Measurements from ENCODE around the gene UBL5.

GRCh38 chr19:9861503-9861902 is 33.8 kb downstream of the UBL5 start:
- TF ChIP-seq, protein P1, sequence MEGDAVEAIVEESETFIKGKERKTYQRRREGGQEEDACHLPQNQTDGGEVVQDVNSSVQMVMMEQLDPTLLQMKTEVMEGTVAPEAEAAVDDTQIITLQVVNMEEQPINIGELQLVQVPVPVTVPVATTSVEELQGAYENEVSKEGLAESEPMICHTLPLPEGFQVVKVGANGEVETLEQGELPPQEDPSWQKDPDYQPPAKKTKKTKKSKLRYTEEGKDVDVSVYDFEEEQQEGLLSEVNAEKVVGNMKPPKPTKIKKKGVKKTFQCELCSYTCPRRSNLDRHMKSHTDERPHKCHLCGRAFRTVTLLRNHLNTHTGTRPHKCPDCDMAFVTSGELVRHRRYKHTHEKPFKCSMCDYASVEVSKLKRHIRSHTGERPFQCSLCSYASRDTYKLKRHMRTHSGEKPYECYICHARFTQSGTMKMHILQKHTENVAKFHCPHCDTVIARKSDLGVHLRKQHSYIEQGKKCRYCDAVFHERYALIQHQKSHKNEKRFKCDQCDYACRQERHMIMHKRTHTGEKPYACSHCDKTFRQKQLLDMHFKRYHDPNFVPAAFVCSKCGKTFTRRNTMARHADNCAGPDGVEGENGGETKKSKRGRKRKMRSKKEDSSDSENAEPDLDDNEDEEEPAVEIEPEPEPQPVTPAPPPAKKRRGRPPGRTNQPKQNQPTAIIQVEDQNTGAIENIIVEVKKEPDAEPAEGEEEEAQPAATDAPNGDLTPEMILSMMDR (IDR thresholded peaks at IDR 0.05; ENCODE audit: insufficient read depth, low read depth, low read length) = no peak
- TF ChIP-seq EZH2 (IDR thresholded peaks at IDR 0.05; ENCODE audit: insufficient read depth, low read length) = no peak

All from astrocyte (in vitro differentiated cells and primary cell).